Ishikawa (cell line): ENCODE data around the gene KAT6B.

ENCODE experiments used
- CEBPB ChIP-seq: IDR thresholded peaks from 2 replicates; pipeline ENCODE4 v1.6.1; 2012
- CREB1 ChIP-seq: IDR thresholded peaks from 2 replicates; pipeline ENCODE4 v1.6.1; 2012; ENCODE audit warnings: low read depth
- EGR1 ChIP-seq: IDR thresholded peaks from 2 replicates; pipeline ENCODE4 v1.6.1; 2012
- EP300 ChIP-seq: IDR thresholded peaks from 2 replicates; pipeline ENCODE4 v1.6.1; 2012; ENCODE audit warnings: borderline replicate concordance
- FOXM1 ChIP-seq: IDR thresholded peaks from 2 replicates; pipeline ENCODE4 v1.6.1; 2012; ENCODE audit warnings: low read depth, borderline replicate concordance
- RAD21 ChIP-seq: IDR thresholded peaks from 2 replicates; pipeline ENCODE4 v1.6.1; 2012; ENCODE audit warnings: low read depth
- TAF1 ChIP-seq: IDR thresholded peaks from 2 replicates; pipeline ENCODE4 v1.6.1; 2012; ENCODE audit warnings: low read depth, mild to moderate bottlenecking
- TEAD4 ChIP-seq: IDR thresholded peaks from 2 replicates; pipeline ENCODE4 v1.6.1; 2012
- YY1 ChIP-seq: IDR thresholded peaks from 2 replicates; pipeline ENCODE4 v1.6.1; 2012; ENCODE audit warnings: low read depth
- TF ChIP-seq, protein P1 (sequence below): IDR thresholded peaks from 2 replicates; pipeline ENCODE4 v1.6.1; 2012

DNA sequence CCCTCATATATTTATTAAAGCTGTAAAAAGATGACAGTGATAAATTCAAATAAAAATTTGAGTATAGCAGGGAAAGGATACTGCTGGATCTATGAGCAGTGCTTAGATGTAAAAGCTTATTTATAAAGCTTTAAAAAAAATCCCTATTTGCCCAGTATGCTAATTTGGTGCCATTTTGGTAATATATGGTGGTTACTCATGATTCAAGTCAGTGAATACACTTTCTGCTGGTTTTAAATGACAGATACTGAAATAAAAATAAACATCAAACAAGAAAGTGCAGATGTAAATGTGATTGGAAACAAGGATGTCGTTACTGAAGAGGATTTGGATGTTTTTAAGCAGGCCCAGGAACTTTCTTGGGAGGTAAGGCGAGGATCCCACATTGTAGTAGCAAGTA lies 150.7 kb downstream of the KAT6B start:
- no peak for TF ChIP-seq EP300
- no peak for TF ChIP-seq CEBPB
- TF ChIP-seq EGR1, result no peak
- no peak for TF ChIP-seq RAD21
- TF ChIP-seq YY1, result no peak
- TF ChIP-seq CREB1, result no peak
- no peak for TF ChIP-seq TEAD4
- no peak for TF ChIP-seq FOXM1
- TF ChIP-seq, protein P1, sequence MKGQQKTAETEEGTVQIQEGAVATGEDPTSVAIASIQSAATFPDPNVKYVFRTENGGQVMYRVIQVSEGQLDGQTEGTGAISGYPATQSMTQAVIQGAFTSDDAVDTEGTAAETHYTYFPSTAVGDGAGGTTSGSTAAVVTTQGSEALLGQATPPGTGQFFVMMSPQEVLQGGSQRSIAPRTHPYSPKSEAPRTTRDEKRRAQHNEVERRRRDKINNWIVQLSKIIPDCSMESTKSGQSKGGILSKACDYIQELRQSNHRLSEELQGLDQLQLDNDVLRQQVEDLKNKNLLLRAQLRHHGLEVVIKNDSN, result no peak
- TF ChIP-seq TAF1, result no peak
